Activated effector memory CD4-positive, alpha-beta T cell treated with anti-CD3 and anti-CD28 coated beads, Interleukin-2, amount 50 U/mL, for 16 hours (primary cell): Measurements from ENCODE around the gene PKP1.
A peak's percentile ranks its signal among the peaks of the same experiment; 100 is the strongest.
"Not testable (repeated sequence)": the region's sequence is repeated elsewhere in the genome, so short reads cannot be mapped to it uniquely, and the experiment has no call there.

ENCODE experiments used
- DNase-seq: peaks from one replicate; pipeline ENCODE4 v3.0.0-alpha.2; 2020

The PKP1 gene

GRCh38 chr1:201282931-201283829, at the start of gene PKP1:
TSS of gene PKP1 (plus strand) at chr1:201283506. CDS start at chr1:201283703, 197 bp downstream.
- no peak for DNase-seq

GRCh38 chr1:201239646-201240045, 43.7 kb upstream of the PKP1 start:
- peak; percentile 25 for DNase-seq

GRCh38 chr1:201240171-201240570, 43.1 kb upstream of the PKP1 start:
- DNase-seq: no peak

- DNase-seq: no peak
These were observed 41.6 kb upstream of the PKP1 start for GRCh38 chr1:201241736-201242135.

GRCh38 chr1:201245082-201245481, 38.2 kb upstream of the PKP1 start:
- DNase-seq: peak; percentile 17

GRCh38 chr1:201248721-201249559, 34.4 kb upstream of the PKP1 start:
- peak; percentile 48 for DNase-seq

GRCh38 chr1:201250326-201251011, 32.8 kb upstream of the PKP1 start:
- peak; percentile 44 for DNase-seq

- peak; percentile 12 for DNase-seq
These were observed 31.9 kb upstream of the PKP1 start for GRCh38 chr1:201251411-201251810.

GRCh38 chr1:201251851-201252430, 31.4 kb upstream of the PKP1 start:
- peak; percentile 52 for DNase-seq

GRCh38 chr1:201252944-201253371, 30.3 kb upstream of the PKP1 start:
- peak; percentile 42 for DNase-seq

GRCh38 chr1:201253411-201253810, 29.9 kb upstream of the PKP1 start:
- DNase-seq: peak; percentile 55

GRCh38 chr1:201253906-201254624, 29.2 kb upstream of the PKP1 start:
- DNase-seq: peak; percentile 21

- DNase-seq: peak; percentile 88
These were observed 28.5 kb upstream of the PKP1 start for GRCh38 chr1:201254625-201255478.

- no peak for DNase-seq
These were observed 27.6 kb upstream of the PKP1 start for GRCh38 chr1:201255479-201256362.

- not testable (repeated sequence) for DNase-seq
These were observed 25.2 kb upstream of the PKP1 start for GRCh38 chr1:201258132-201258531.

- DNase-seq: no peak
These were observed 24.5 kb upstream of the PKP1 start for GRCh38 chr1:201258763-201259230.

GRCh38 chr1:201259476-201260235, 23.6 kb upstream of the PKP1 start:
- no peak for DNase-seq

GRCh38 chr1:201260236-201260590, 23.1 kb upstream of the PKP1 start:
- no peak for DNase-seq
